Stomach smooth muscle (tissue), 2 donors: ENCODE data around the gene KCMF1.

ENCODE experiments used
- H3K27ac ChIP-seq: one replicate; pipeline ENCODE4 v1.7.0; 2013; ENCODE audit warnings: mild to moderate bottlenecking, low read length, inconsistent platforms
- H3K27me3 ChIP-seq, 2 donors: one replicate each; pipeline ENCODE4 v1.7.0; 2013; ENCODE audit warnings: low read length in 2 of 2; ENCODE audit not compliant: insufficient read depth in 2 of 2, control insufficient read depth in 1 of 2
- H3K36me3 ChIP-seq, 2 donors: one replicate each; pipeline ENCODE4 v1.7.0; 2013; ENCODE audit warnings: low read length in 2 of 2; ENCODE audit not compliant: control insufficient read depth in 2 of 2, insufficient read depth in 2 of 2
- H3K4me1 ChIP-seq: one replicate; pipeline ENCODE4 v1.7.0; 2013; ENCODE audit warnings: low read length; ENCODE audit not compliant: control insufficient read depth, insufficient read depth
- H3K4me3 ChIP-seq, 2 donors: one replicate each; pipeline ENCODE4 v1.7.0; 2013; ENCODE audit warnings: low read length in 2 of 2
- H3K9ac ChIP-seq, 2 donors: one replicate each; pipeline ENCODE4 v1.7.0; 2013; ENCODE audit warnings: low read length in 2 of 2, mild to moderate bottlenecking in 1 of 2
- H3K9me3 ChIP-seq, 2 donors: one replicate each; pipeline ENCODE4 v1.7.0; 2013; ENCODE audit warnings: low read length in 2 of 2; ENCODE audit not compliant: control insufficient read depth in 2 of 2
- donor health status: healthy.
- donor health status: Pancreatic carcinoma.

KCMF1 gene

DNA sequence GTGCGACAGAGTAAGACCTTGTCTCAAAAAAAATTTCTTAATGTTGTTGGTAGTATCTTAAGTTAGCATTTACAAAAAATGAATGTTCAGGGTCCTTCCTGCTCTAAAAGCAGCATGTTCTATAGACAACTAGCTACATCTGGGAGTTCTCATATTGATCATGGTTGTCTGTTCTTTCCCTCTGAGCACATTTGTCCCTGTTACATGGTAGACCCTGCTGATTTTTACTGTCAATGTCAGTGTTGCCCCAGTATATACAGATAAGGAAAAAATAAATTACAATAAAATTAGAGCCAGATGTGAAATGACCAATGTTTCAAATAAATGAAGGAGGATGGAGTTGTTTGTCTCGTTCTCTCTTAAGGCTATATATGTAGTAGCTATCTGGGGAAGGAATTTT is 63.2 kb downstream of the KCMF1 start:
- H3K9me3 ChIP-seq: no peaks in the 10 kb centered on the region
- H3K9ac ChIP-seq: no peak overlapping the region
- no peaks in the 10 kb centered on the region for H3K4me1 ChIP-seq
- no peak overlapping the region for H3K4me3 ChIP-seq
- H3K27ac ChIP-seq: no peak overlapping the region
- H3K27me3 ChIP-seq: no peaks in the 10 kb centered on the region
- H3K36me3 ChIP-seq: peaks cover 9 to 15% of the 10 kb centered on the region in 2 donors

DNA sequence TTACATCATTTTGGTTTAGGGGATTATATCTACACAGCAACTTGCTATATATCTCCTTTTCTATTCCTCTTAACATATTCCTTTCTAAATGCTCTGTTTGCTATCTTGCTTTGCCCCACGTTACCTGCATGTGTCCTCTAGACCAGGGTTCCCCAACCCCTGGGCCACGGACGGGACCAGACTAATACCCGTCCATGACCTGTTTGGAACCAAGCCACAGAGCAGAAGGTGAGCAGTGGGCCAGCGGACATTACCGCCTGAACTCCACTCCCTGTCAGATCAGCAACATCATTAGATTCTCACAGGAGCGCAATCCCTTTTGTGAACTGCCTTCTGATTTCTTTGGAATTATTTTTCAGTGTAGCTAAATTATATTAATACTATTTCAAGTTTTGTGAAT is 66.7 kb downstream of the KCMF1 start:
- no peak overlapping the region for H3K27ac ChIP-seq
- H3K9me3 ChIP-seq: no peaks in the 10 kb centered on the region
- H3K4me3 ChIP-seq: no peak overlapping the region
- no peaks in the 10 kb centered on the region for H3K27me3 ChIP-seq
- H3K36me3 ChIP-seq: peaks cover 9 to 12% of the 10 kb centered on the region in 2 donors
- no peaks in the 10 kb centered on the region for H3K4me1 ChIP-seq
- H3K9ac ChIP-seq: no peak overlapping the region

DNA sequence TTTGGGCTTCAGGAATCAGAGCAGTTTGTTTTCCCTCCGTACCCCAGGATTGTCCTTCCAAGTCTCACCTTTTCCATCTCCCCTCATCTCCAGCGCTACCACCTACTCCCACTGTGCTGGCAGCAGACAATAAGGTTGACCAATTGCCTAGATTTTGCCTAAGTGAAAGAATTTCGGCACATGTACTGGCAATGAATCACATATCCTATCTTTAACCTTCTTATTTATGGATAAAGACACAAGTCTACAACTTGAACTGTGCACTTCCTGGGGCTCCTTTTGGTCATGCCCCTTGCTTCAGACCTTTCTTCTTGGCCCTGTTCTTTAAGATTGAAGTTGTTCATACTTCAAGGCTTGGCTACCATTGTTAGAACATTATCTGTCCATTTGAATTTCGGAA is 71.4 kb downstream of the KCMF1 start:
- H3K4me3 ChIP-seq: no peak overlapping the region
- no peak overlapping the region for H3K27ac ChIP-seq
- H3K9ac ChIP-seq: no peak overlapping the region
- H3K4me1 ChIP-seq: no peaks in the 10 kb centered on the region
- H3K36me3 ChIP-seq: peaks cover 12 to 24% of the 10 kb centered on the region in 2 donors
- no peaks in the 10 kb centered on the region for H3K9me3 ChIP-seq
- no peaks in the 10 kb centered on the region for H3K27me3 ChIP-seq

DNA sequence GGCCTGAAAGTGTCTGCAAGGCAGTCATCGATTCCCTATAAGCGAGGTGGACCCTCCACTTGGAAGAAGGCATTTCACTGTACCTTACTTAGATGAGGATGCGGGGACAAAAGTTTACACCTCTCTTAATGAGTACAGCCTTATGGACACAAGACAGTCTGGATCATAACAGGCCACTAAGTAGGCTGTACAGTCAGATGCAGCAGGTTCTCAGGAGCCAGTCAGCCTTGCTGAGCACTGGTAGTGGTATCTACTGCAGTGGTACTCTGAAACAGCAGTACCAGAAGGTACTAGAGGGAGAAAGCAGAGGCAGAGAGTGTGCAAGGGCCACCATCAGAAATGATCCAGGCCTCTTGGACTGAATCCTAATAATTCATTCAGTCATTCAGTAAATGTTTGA is 77.6 kb downstream of the KCMF1 start:
- peaks cover 39% of the 10 kb centered on the region in 2 donors for H3K36me3 ChIP-seq

DNA sequence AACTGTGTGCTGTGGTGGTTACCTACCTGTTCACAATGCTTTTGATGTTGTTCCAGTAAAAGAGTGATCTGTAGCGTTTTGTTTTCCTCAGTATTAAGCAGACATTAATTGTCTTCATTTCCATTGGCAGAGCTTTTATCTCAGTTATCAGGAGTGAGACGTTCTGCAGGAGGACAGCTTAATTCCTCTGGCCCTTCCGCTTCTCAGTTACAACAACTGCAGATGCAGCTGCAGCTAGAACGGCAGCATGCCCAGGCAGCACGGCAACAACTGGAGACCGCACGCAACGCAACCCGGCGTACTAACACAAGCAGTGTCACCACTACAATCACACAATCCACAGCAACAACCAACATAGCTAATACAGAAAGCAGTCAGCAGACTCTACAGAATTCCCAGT is 78.3 kb downstream of the KCMF1 start:
- Histone ChIP-seq H3K27ac (no peak overlapping the region), H3K9me3 (no peaks in the 10 kb centered on the region), H3K4me3 (no peak overlapping the region), H3K9ac (no peak overlapping the region), H3K36me3 (peaks cover 39% of the 10 kb centered on the region in 2 donors), H3K4me1 (no peaks in the 10 kb centered on the region), H3K27me3 (no peaks in the 10 kb centered on the region)

More for the DNA sequence above, 77.6 kb downstream of the KCMF1 start:
- H3K9ac ChIP-seq: no peak overlapping the region
- no peak overlapping the region for H3K4me3 ChIP-seq
- no peaks in the 10 kb centered on the region for H3K27me3 ChIP-seq
- no peak overlapping the region for H3K27ac ChIP-seq
- no peaks in the 10 kb centered on the region for H3K4me1 ChIP-seq
- H3K9me3 ChIP-seq: no peaks in the 10 kb centered on the region

DNA sequence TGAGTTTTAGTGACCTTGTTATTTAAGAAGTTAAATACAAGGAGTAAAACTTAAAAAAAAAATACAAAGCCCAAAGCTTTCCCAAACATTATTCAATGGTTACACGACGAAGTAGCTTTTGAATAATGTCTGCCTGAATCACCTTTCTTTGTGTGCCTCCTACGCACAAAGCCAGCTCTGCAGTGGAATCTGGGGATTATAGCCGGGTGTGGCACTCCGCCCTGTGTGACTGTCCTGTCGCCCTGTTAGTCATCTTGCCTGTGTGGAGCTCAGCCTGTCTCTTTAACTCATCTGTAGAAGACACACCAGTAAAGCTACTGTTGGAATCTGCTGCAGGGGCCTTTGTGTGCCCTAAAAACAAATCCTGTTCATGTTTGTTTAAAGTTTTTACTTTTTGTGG is 82.8 kb downstream of the KCMF1 start:
- no peak overlapping the region for H3K4me3 ChIP-seq
- peaks cover 24 to 28% of the 10 kb centered on the region in 2 donors for H3K36me3 ChIP-seq
- no peak overlapping the region for H3K9ac ChIP-seq
- H3K9me3 ChIP-seq: no peaks in the 10 kb centered on the region
- no peak overlapping the region for H3K27ac ChIP-seq
- H3K4me1 ChIP-seq: no peaks in the 10 kb centered on the region
- H3K27me3 ChIP-seq: no peaks in the 10 kb centered on the region

DNA sequence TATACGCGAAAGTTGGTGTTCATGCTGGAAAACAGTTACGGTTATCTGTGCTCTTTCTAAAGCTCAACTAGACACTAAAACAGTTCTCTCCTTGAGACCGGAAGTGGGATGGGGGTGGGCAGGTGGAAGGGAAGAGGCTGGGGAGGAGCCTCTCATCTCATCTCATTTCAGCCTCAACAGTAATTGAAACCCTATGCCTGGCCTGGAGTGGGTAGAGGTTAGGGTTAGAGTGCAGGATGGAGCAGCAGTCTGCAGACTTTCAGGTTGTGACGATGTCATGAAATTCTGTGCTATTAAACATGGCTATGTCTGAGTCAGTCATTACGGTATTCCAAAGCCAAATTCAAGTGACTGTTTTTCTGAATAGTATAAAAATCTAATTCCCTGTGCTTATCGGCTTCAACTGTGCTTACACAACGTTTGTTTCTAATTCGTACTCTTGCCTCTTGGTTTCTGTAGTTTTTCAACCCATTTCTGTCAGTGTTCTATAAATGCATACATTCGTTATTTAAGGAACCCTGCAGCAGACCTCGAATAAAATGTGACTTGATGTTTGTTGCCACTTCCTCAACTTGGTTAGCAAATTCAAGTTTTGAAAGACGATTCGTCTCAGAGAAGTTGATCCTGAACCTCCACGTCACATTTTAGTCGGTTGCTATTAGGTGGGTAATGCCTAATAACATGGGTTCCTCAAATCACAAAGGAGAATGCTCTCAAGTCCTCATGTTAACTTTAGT is 86.4 kb downstream of the KCMF1 start:
- H3K4me1 ChIP-seq: no peaks in the 10 kb centered on the region
- no peaks in the 10 kb centered on the region for H3K9me3 ChIP-seq
- H3K4me3 ChIP-seq: no peak overlapping the region
- no peaks in the 10 kb centered on the region for H3K27me3 ChIP-seq
- peaks cover 10 to 14% of the 10 kb centered on the region in 2 donors for H3K36me3 ChIP-seq
- H3K9ac ChIP-seq: no peak overlapping the region
- H3K27ac ChIP-seq: no peak overlapping the region

DNA sequence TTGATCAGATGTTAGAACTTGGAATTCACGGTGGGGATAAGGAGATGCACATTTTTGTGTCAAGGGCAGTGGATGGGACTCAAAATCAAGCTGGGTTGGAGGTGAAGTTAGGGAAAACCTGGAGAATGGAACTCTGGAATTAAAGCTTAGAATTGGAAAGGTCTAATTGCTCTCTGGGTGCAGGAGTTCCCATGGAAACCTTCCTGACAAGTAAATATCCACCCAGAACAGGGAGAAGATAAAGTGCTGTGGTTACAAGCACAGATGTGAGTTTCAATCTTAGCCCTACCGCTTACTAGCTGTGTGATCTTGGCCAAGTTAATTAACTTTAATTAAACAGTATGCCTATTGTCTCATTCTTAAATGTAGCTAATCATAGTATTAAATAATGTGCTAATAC is 90.9 kb downstream of the KCMF1 start:
- Histone ChIP-seq H3K4me1 (peaks cover 4% of the 10 kb centered on the region), H3K4me3 (no peak overlapping the region), H3K36me3 (no peaks in the 10 kb centered on the region), H3K9ac (no peak overlapping the region), H3K9me3 (no peaks in the 10 kb centered on the region), H3K27me3 (peaks cover 0 to 3% of the 10 kb centered on the region in 2 donors), H3K27ac (no peak overlapping the region)

DNA sequence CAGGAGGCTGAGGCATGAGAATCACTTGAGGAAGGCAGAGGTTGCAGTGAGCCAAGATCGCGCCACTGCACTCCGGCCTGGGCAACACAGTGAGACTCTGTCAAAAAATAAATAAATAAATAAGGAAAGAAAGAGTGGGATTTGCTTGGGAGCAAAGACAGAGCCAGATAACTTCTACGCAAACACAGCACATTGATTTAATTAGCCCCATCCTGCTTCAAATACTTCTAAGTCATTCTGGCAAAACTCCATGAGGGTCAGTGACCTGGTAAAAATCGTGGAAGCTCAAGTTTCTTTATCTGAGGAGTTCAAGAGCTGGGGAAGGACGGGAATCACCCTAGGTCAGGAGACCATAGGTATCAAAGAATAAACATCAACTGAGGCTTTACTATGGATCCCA is 91.6 kb downstream of the KCMF1 start:
- no peak overlapping the region for H3K4me3 ChIP-seq
- peaks cover 8% of the 10 kb centered on the region for H3K4me1 ChIP-seq
- H3K36me3 ChIP-seq: no peaks in the 10 kb centered on the region
- no peak overlapping the region for H3K27ac ChIP-seq
- no peak overlapping the region for H3K9ac ChIP-seq
- no peaks in the 10 kb centered on the region for H3K9me3 ChIP-seq
- peaks cover 0 to 3% of the 10 kb centered on the region in 2 donors for H3K27me3 ChIP-seq

DNA sequence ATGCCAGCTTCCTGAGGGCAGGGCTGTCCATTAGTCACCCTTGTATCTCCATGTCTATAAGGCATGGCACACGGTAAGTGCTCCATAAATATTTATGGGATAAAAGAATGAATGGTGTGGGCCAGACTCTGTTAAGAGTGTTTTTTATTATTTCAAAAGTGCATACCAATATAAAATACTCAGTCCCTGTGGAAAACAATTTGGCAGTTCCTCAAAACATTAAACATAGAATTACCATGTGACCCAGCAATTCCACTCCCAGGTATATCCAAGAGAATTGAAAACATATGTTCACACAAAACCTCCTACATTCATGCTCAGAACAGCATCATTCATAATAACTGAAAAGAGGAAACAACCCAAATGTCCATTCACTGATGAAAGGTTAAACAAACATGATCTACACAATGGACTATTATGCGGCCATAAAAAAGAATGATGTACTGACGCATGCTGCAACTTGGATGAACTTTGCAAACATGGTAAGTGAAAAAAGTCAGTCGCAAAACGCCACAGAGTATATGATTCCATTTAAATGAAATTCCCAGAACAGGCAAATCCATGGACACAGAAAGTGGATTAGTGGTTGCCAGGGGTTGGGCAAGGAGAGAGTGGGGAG is 93.1 kb downstream of the KCMF1 start:
- Histone ChIP-seq H3K9ac (no peak overlapping the region), H3K4me3 (no peak overlapping the region), H3K9me3 (no peaks in the 10 kb centered on the region), H3K4me1 (peaks cover 8% of the 10 kb centered on the region), H3K36me3 (no peaks in the 10 kb centered on the region), H3K27me3 (peaks cover 0 to 3% of the 10 kb centered on the region in 2 donors), H3K27ac (no peak overlapping the region)

DNA sequence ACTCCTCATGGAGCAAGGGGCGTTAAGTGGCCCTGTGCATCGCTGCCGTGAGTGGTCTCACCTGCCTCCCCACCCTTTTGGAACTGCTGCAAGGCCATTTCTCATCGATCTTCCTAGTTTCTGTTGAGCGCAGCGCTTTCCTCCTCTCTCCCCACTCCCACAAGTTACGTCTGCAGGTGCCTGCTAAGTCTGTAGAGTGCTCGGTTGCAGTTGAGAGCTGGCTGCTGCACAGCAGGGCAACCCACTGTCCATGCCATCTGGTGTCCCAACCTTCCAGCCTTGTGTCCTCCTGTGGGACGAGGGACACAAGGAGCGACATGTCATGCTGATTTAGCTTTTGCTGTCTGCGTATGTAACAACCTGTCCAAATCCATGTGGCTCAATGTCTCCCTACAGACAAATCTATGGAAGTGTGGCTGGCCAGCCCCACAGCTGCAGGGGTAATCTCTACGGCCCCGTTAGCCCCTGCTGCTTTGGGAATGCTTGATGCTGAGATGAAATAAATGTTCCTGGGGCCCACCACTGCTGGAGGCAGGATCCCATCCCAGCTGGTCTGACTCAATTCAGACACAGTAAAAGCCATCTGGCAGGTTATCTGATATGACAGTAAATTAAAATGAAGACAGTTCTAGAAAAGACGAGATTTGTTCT is 94.1 kb downstream of the KCMF1 start:
- H3K9me3 ChIP-seq: no peaks in the 10 kb centered on the region
- H3K4me3 ChIP-seq: no peak overlapping the region
- H3K36me3 ChIP-seq: no peaks in the 10 kb centered on the region
- no peak overlapping the region for H3K27ac ChIP-seq
- H3K27me3 ChIP-seq: peaks cover 0 to 3% of the 10 kb centered on the region in 2 donors
- peaks cover 8% of the 10 kb centered on the region for H3K4me1 ChIP-seq
- no peak overlapping the region for H3K9ac ChIP-seq
